KMS-11 (cell line): ENCODE data around the gene POU2F3.

ENCODE experiments used
- H2AFZ ChIP-seq: fragments of 200-600 bp; sonication (generic); 2 replicates; pipeline ENCODE4 v1.6.1; 2016; ENCODE audit warnings: antibody characterized with exemption, mixed run types, low read depth
- H3K27ac ChIP-seq: fragments of 200-600 bp; sonication (generic); 2 replicates; pipeline ENCODE4 v1.6.1; 2016; ENCODE audit warnings: mild to moderate bottlenecking, mixed run types
- H3K27me3 ChIP-seq: fragments of 200-600 bp; sonication (generic); 2 replicates; pipeline ENCODE4 v1.6.1; 2017; ENCODE audit warnings: mild to moderate bottlenecking, low read depth, mixed run types, moderate library complexity; ENCODE audit not compliant: insufficient read depth
- H3K36me3 ChIP-seq: fragments of 200-600 bp; sonication (generic); 2 replicates; pipeline ENCODE4 v1.6.1; 2017; ENCODE audit warnings: mild to moderate bottlenecking, mixed run types; ENCODE audit not compliant: insufficient read depth
- H3K4me1 ChIP-seq: fragments of 200-600 bp; sonication (generic); 2 replicates; pipeline ENCODE4 v1.6.1; 2016; ENCODE audit warnings: mild to moderate bottlenecking, low read depth, mixed run types; ENCODE audit not compliant: poor library complexity, severe bottlenecking
- H3K4me2 ChIP-seq: fragments of 200-600 bp; sonication (generic); 2 replicates; pipeline ENCODE4 v1.7.0; 2016; ENCODE audit warnings: mild to moderate bottlenecking, mixed run types
- H3K4me3 ChIP-seq: fragments of 200-600 bp; sonication (generic); IDR thresholded peaks from 2 replicates; pipeline ENCODE4 v1.6.1; 2017; ENCODE audit warnings: low read depth, low read length, mixed read lengths; ENCODE audit not compliant: insufficient read depth
- H3K79me2 ChIP-seq: fragments of 200-600 bp; sonication (generic); 2 replicates; pipeline ENCODE4 v1.6.1; 2016; ENCODE audit warnings: low read depth, mixed run types; ENCODE audit not compliant: insufficient read depth
- H3K9ac ChIP-seq: fragments of 200-600 bp; sonication (generic); 2 replicates; pipeline ENCODE4 v1.6.1; 2016; ENCODE audit warnings: mild to moderate bottlenecking, mixed run types
- H4K20me1 ChIP-seq: fragments of 200-600 bp; sonication (generic); 2 replicates; pipeline ENCODE4 v1.6.1; 2016; ENCODE audit warnings: mild to moderate bottlenecking, mixed run types; ENCODE audit not compliant: insufficient read depth
- TF ChIP-seq, protein P1 (sequence below): fragments of 200-600 bp; sonication (generic); conservative IDR thresholded peaks from 2 replicates; pipeline ENCODE4 v1.6.1; 2017; ENCODE audit warnings: low read depth, mild to moderate bottlenecking, antibody characterized with exemption, low read length, moderate library complexity, mixed read lengths

The POU2F3 gene

GRCh38 chr11:120331301-120331996 is 91.5 kb downstream of the POU2F3 start:
- no peak overlapping the region for H2AFZ ChIP-seq
- no peak overlapping the region for H3K9ac ChIP-seq
- peaks cover 12% of the 10 kb centered on the region; the same call in 1 of the 2 replicates for H3K79me2 ChIP-seq
- H3K27me3 ChIP-seq: no peaks in the 10 kb centered on the region
- peak overlapping the region; percentile 89; the same call in 1 of the 2 replicates for H3K27ac ChIP-seq
- TF ChIP-seq, protein P1, sequence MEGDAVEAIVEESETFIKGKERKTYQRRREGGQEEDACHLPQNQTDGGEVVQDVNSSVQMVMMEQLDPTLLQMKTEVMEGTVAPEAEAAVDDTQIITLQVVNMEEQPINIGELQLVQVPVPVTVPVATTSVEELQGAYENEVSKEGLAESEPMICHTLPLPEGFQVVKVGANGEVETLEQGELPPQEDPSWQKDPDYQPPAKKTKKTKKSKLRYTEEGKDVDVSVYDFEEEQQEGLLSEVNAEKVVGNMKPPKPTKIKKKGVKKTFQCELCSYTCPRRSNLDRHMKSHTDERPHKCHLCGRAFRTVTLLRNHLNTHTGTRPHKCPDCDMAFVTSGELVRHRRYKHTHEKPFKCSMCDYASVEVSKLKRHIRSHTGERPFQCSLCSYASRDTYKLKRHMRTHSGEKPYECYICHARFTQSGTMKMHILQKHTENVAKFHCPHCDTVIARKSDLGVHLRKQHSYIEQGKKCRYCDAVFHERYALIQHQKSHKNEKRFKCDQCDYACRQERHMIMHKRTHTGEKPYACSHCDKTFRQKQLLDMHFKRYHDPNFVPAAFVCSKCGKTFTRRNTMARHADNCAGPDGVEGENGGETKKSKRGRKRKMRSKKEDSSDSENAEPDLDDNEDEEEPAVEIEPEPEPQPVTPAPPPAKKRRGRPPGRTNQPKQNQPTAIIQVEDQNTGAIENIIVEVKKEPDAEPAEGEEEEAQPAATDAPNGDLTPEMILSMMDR: no peak
- H3K4me2 ChIP-seq: no peak overlapping the region
- no peaks in the 10 kb centered on the region for H3K36me3 ChIP-seq
- no peaks in the 10 kb centered on the region for H4K20me1 ChIP-seq
- H3K4me1 ChIP-seq: peaks cover 75% of the 10 kb centered on the region
- no peak overlapping the region for H3K4me3 ChIP-seq

- peak overlapping the region; percentile 89 for H3K27ac ChIP-seq
- H4K20me1 ChIP-seq: no peaks in the 10 kb centered on the region
- TF ChIP-seq, protein P1: no peak
- no peak overlapping the region for H3K4me3 ChIP-seq
- H2AFZ ChIP-seq: no peak overlapping the region
- no peaks in the 10 kb centered on the region for H3K36me3 ChIP-seq
- no peaks in the 10 kb centered on the region for H3K27me3 ChIP-seq
- H3K79me2 ChIP-seq: peaks cover 19% of the 10 kb centered on the region
- peaks cover 65% of the 10 kb centered on the region for H3K4me1 ChIP-seq
- peak overlapping the region; percentile 42; the same call in 1 of the 2 replicates for H3K9ac ChIP-seq
- H3K4me2 ChIP-seq: peak overlapping the region; percentile 56
These were observed 93.1 kb downstream of the POU2F3 start for GRCh38 chr11:120332822-120333716.

DNA sequence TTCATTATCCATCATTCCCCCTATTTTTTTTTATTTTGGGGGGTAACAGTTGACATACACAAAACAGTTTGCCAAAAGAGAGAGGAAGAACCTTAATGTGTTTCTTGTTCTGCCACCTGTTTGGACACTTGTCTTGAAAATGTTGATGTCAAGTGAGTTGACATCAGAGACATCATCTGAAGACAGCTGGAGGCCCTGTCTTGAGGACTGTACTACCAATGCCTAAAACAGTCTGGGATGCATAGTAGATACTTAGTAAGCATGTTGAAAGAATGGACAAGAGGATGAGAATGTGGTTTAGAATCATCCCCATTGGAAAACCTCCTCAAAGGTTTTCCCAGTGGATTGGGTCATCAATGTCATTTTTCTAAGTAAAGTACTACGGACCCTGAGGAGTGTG is 93.9 kb downstream of the POU2F3 start:
- Histone ChIP-seq H3K79me2 (peaks cover 22% of the 10 kb centered on the region), H3K36me3 (no peaks in the 10 kb centered on the region), H3K4me2 (peak overlapping the region; percentile 56; the same call in 1 of the 2 replicates), H4K20me1 (no peaks in the 10 kb centered on the region), H3K27me3 (no peaks in the 10 kb centered on the region), H3K27ac (peak overlapping the region; percentile 89), H3K9ac (peak overlapping the region; percentile 42; the same call in 1 of the 2 replicates), H3K4me3 (no peak overlapping the region), H2AFZ (no peak overlapping the region), H3K4me1 (peaks cover 59% of the 10 kb centered on the region)
- TF ChIP-seq, protein P1: no peak

- no peak overlapping the region for H3K9ac ChIP-seq
- peak overlapping the region; percentile 56; the same call in 1 of the 2 replicates for H3K4me2 ChIP-seq
- H3K27me3 ChIP-seq: no peaks in the 10 kb centered on the region
- H3K4me3 ChIP-seq: no peak overlapping the region
- H3K27ac ChIP-seq: peak overlapping the region; percentile 89; the same call in 1 of the 2 replicates
- H3K36me3 ChIP-seq: no peaks in the 10 kb centered on the region
- H3K79me2 ChIP-seq: peaks cover 27% of the 10 kb centered on the region
- TF ChIP-seq, protein P1: no peak
- no peaks in the 10 kb centered on the region for H4K20me1 ChIP-seq
- no peak overlapping the region for H2AFZ ChIP-seq
- peaks cover 56% of the 10 kb centered on the region for H3K4me1 ChIP-seq
These were observed 94.4 kb downstream of the POU2F3 start for GRCh38 chr11:120334332-120334731.
